ENCODE measurements around the gene JAML.

Gene JAML

DNA sequence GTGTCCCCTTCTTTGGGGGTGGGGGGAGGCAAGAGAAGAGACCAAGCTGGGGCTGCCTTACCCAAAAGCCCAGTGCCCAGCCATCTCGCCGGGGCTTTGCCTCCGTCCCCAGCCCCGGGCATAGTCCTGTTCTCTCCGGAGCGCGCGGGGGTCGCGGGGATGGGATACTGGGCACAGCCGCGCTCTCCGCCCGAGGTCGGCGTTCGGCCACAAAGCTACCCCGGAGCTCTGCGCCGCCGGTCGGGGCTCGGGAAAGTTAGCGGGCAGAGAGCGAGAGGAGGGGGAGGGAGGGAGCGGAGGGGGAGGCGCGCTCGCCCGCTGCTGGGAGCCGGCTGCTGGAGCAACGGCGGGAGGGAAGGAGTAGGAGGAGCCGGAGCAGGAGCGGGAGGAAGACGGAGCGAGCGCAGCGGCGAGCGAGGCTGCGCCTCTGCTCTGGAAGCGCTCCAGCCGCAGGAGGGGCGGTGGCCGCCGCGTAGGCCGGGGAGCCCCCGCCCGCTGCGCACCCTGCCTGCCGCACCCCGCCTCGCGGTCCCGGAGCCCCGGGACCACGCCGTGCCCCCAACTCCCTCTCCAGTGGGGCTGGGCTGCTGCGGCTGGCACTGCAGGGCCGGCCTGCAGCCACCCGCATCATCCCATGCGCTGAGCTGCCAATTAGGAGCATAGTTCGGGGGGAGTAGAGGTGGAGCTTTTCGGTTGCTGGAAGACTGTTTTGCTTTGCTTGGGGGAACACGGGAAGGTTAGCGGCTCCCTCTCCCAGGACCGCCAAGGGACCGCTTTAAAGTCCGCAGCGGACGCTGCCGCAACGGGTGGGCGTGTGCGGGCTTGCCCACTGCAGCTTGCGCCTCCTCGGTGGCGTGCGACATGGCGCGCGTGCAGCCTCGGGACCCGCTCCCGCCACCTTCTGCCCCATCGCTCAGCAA is 72.0 kb downstream of the JAML start, which contains the start of gene SCN4B:
Gene SCN4B, minus strand, starts transcription at position 272 of the 920 bp plus-strand sequence. Its CDS starts 150 bp downstream, at position 122.
- TF ChIP-seq, protein P1, sequence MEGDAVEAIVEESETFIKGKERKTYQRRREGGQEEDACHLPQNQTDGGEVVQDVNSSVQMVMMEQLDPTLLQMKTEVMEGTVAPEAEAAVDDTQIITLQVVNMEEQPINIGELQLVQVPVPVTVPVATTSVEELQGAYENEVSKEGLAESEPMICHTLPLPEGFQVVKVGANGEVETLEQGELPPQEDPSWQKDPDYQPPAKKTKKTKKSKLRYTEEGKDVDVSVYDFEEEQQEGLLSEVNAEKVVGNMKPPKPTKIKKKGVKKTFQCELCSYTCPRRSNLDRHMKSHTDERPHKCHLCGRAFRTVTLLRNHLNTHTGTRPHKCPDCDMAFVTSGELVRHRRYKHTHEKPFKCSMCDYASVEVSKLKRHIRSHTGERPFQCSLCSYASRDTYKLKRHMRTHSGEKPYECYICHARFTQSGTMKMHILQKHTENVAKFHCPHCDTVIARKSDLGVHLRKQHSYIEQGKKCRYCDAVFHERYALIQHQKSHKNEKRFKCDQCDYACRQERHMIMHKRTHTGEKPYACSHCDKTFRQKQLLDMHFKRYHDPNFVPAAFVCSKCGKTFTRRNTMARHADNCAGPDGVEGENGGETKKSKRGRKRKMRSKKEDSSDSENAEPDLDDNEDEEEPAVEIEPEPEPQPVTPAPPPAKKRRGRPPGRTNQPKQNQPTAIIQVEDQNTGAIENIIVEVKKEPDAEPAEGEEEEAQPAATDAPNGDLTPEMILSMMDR (conservative IDR thresholded peaks at IDR 0.05), result no peak
- peak within 1 kb of the TSS; percentile 69 for H3K27ac ChIP-seq

DNA sequence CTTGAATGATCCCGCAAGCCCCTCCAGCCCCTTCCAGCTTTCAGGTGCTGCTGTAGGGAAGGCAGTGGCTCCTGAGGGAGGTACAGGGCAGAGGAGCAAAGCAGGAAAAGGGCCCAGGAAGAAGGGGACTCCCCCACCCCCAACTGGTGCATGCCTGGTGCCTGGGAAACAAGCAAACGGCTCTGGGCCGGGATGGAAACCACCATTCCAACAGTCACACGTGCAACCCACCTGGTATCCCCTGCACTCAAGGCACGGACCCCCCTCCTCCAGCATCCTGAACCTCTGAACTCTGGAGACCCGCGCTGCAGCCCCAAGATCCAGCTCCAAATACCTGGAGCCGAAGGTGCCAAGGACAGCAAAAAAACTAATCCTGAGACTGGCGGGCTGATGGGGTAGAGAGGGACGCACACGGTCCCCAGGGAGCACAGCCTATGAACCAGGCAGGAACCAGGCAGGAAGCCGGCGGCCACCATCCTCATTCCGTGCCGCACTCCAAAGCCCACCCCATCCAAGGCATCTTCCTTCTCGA is 72.7 kb downstream of the JAML start:
- TF ChIP-seq, protein P1 (conservative IDR thresholded peaks at IDR 0.05), result no peak
- H3K27ac ChIP-seq, result peak overlapping the region; percentile 69

- TF ChIP-seq, protein P1 (conservative IDR thresholded peaks at IDR 0.05), result 0 out of 2 replicates have a peak, but pooled peaks have one; percentile 29
- peak overlapping the region; percentile 69 for H3K27ac ChIP-seq
Observed at GRCh38 chr11:118151431-118151830, 73.4 kb downstream of the JAML start.

GRCh38 chr11:118149493-118149892 is 75.3 kb downstream of the JAML start:
- no peak overlapping the region for H3K27ac ChIP-seq
- TF ChIP-seq, protein P1 (conservative IDR thresholded peaks at IDR 0.05), result no peak

GRCh38 chr11:118148856-118149255 is 76.0 kb downstream of the JAML start:
- TF ChIP-seq, protein P1 (conservative IDR thresholded peaks at IDR 0.05), result no peak
- no peak overlapping the region for H3K27ac ChIP-seq

DNA sequence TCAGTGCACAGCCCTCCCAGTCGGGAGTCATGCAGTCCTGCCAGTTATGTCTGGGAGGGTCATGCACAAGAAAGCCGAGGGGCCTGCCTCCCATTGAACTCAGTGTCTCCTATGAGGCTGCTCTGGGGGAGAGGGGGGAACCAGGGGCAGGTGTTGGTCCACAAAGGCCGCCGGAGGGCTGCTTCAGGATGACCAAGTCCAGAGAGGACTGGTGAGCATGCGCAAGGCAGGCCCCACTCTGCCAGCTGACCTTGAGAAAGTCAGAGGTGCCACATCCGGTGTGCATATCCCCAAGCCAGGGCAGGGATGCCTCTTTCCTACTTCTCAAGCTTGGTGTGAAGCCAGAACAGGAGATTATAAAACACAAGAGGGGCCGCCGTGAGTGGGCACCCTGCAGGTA is 76.6 kb downstream of the JAML start:
- no peak overlapping the region for H3K27ac ChIP-seq
- TF ChIP-seq, protein P1 (conservative IDR thresholded peaks at IDR 0.05), result no peak

DNA sequence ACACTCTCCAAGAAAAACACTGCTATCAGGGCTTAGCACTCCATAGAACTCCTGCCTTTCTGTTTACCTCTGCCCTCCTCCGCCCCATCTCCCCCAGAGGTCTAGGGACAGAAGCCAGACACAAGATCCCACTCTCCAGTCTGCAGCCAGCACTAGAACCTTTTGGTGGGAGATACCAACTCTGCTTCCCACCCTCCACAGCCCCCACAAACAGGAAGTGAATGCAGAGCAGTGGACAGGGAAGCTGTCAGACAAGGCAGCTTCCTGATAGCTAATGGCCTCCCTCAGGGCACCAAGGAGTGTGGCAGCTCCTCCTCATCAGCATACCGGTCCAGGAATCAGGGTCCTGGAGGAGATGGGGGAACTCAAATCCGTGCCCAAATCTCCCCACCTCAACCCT is 77.3 kb downstream of the JAML start:
- TF ChIP-seq, protein P1 (conservative IDR thresholded peaks at IDR 0.05), result no peak
- H3K27ac ChIP-seq, result no peak overlapping the region
